ENCODE measurements around the gene CAPN15.
"Not testable (repeated sequence)": the region's sequence is repeated elsewhere in the genome, so short reads cannot be mapped to it uniquely, and the experiment has no call there.

The CAPN15 gene

DNA sequence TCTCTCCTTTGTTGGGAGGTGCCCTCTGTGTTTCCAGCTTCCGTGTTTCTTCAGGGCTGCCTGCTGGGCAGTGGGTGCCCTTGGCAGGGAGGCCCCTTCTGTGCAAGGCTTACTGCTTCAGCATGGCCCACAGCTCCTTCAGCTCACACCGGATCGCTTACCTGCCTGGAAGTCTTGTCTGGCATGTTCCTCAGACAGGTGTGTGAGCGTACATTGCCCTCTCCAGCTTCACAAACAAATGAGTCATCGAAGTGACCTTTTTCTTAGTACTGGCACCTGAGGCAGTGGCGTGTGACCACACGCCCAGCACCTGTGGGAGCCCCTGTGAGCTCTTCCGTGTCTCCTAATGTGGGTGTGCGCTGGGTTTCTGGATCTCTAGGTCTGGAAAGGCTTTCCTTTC, 65.9 kb downstream of the CAPN15 start:
- no peak for TF ChIP-seq Cebpa-rat (IDR thresholded peaks at IDR 0.05)
- Histone ChIP-seq H3K36me3 (peaks cover under 1 to 39% (median 8%) of the 10 kb centered on the region in 11 experiments; a peak in 15 of 22 replicates), H3K9ac (peak overlapping the region; percentile 28 to 98 (median 73); a peak in 21 of 22 replicates), H3K9me3 (replicated peaks in 1 of 11) (no peaks in the 10 kb centered on the region), H3K4me3 (peak overlapping the region in 5 of 10 experiments; percentile 31 to 97 (median 90); a peak in 6 of 20 replicates), H4K20me1 (peaks cover 21 to 78% (median 60%) of the 10 kb centered on the region in 11 experiments; a peak in 19 of 22 replicates), H3K27ac (peak overlapping the region in 10 of 11 experiments; percentile 14 to 99 (median 84); a peak in 18 of 22 replicates), H3K4me2 (peak overlapping the region; percentile 89 to 100 (median 99)), H3K27me3 (no peaks in the 10 kb centered on the region), H3K4me1 (peaks cover 61 to 69% (median 66%) of the 10 kb centered on the region in 10 experiments)

GRCh38 chr16:593807-594206, 66.3 kb downstream of the CAPN15 start:
- peak overlapping the region; percentile 89 to 100 (median 99) for H3K4me2 ChIP-seq

DNA sequence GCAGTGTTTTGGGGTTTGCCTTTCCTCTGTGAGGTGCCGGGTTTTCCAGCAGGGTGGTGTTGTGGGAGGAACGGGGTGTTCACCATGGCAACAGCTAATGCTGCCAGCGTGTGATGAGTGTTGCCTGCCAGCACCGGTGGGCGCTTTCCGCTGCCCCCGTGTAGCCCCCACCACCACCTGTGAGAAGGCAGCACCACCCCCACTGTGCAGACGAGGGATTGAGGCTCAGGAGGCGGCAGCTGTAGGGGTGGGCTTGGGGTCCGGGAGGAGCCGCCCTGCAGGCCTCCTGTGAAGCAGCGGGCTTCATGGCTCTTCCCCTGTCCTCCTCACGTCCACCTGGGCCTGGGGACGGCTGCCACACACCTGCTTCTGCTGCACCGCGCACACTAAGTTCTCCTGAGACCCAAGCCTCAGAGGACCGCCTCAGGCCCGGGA, 67.6 kb downstream of the CAPN15 start:
- Histone ChIP-seq H3K36me3 (peaks cover 11 to 53% (median 25%) of the 10 kb centered on the region in 11 experiments; a peak in 21 of 22 replicates), H3K4me3 (no peak overlapping the region), H3K4me1 (peaks cover 61 to 69% (median 66%) of the 10 kb centered on the region in 10 experiments), H3K9me3 (replicated peaks in 1 of 11) (peaks cover 0 to 9% (median 4%) of the 10 kb centered on the region in 11 experiments; a peak in 9 of 22 replicates), H3K27me3 (no peaks in the 10 kb centered on the region), H4K20me1 (peaks cover 31 to 87% (median 67%) of the 10 kb centered on the region in 11 experiments; a peak in 20 of 22 replicates), H3K4me2 (peak overlapping the region in 9 of 11 experiments; percentile 97 to 100 (median 99); a peak in 18 of 22 replicates), H3K27ac (peak overlapping the region in 1 of 11 experiments; percentile 15; a peak in 1 of 22 replicates), H3K9ac (peak overlapping the region in 2 of 11 experiments; percentile 21 to 34; a peak in 4 of 22 replicates)
- no peak for TF ChIP-seq Cebpa-rat (IDR thresholded peaks at IDR 0.05)

More at GRCh38 chr16:593807-594206, 66.3 kb downstream of the CAPN15 start:
- Histone ChIP-seq H3K36me3 (peaks cover 4 to 43% (median 12%) of the 10 kb centered on the region in 11 experiments; a peak in 21 of 22 replicates), H3K27me3 (no peaks in the 10 kb centered on the region), H3K27ac (peak overlapping the region in 9 of 11 experiments; percentile 52 to 99 (median 84); a peak in 16 of 22 replicates), H3K9me3 (replicated peaks in 1 of 11) (peaks cover 0 to 2% (median 0%) of the 10 kb centered on the region in 11 experiments; a peak in 6 of 22 replicates), H4K20me1 (peaks cover 23 to 78% (median 61%) of the 10 kb centered on the region in 11 experiments; a peak in 19 of 22 replicates), H3K4me1 (peaks cover 61 to 69% (median 66%) of the 10 kb centered on the region in 10 experiments), H3K9ac (peak overlapping the region; percentile 28 to 98 (median 73); a peak in 17 of 22 replicates), H3K4me3 (peak overlapping the region in 2 of 10 experiments; percentile 90 to 97; a peak in 2 of 20 replicates)
- no peak for TF ChIP-seq Cebpa-rat (IDR thresholded peaks at IDR 0.05)

DNA sequence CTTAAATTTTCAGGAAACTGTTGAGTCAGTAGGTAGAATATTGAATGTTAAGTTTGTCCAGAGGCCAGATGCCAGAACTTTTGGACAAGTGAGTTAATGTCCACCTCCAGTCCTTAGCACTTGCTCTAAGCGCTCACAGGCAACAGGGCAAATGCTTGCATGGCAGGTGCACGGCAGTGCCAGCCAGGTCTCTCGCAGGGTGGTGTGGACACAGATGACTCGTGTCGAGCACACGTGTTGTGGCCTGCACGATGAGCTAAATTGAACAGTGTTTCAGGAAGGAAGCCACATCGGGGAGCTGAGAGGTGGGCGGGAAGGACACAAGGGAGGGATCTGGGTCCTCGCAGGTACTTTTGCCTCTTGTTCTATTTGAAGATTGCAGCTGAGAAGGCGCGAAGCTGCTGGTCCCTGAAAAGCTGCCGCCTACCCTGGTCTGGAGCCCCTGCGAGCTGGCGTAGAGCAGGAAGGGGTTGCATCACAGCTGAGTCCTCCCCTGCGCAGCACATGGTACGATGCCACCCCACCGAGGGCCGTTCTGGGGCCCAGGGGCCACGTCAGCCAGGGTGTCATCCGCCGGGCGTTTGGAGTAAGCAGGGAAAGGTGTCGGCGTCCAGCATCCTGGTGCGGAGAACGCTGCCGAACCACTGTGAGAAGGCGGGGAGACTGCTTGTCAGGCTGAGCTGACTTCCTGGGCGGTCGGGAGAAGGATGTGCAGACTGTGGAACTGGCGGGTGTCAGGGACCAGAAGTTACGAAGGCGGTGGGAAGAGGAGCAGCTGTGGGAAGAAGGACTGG, 68.6 kb downstream of the CAPN15 start:
- Histone ChIP-seq H3K4me3 (no peak overlapping the region), H4K20me1 (peaks cover 33 to 87% (median 67%) of the 10 kb centered on the region in 11 experiments; a peak in 21 of 22 replicates), H3K4me1 (peaks cover 54 to 69% (median 62%) of the 10 kb centered on the region in 10 experiments), H3K36me3 (peaks cover 12 to 61% (median 27%) of the 10 kb centered on the region in 11 experiments; a peak in 21 of 22 replicates), H3K9ac (peak overlapping the region in 8 of 11 experiments; percentile 12 to 63 (median 38); a peak in 11 of 22 replicates), H3K4me2 (peak overlapping the region; percentile 23 to 100 (median 99)), H3K9me3 (replicated peaks in 1 of 11) (peaks cover 0 to 9% (median 4%) of the 10 kb centered on the region in 11 experiments; a peak in 9 of 22 replicates), H3K27me3 (no peaks in the 10 kb centered on the region), H3K27ac (peak overlapping the region in 5 of 11 experiments; percentile 5 to 39 (median 18); a peak in 4 of 22 replicates)
- TF ChIP-seq Cebpa-rat (IDR thresholded peaks at IDR 0.05): no peak

DNA sequence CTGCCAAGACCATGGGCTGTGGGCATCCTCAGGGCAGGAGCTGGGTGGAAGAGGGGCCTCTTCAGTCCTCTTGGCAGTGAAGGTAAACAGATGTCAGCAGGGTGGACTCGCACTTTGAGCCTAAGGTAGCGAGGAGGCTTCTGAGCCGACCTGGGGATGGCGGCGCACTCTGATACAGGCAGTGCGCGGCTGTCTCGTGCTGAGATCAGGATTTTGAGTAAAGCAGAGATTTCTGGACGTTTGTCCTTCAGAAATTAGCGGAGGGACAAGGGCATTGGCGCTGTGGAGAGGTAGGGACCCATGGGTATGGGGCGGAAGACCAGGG, 69.2 kb downstream of the CAPN15 start:
- H4K20me1 ChIP-seq: peaks cover 37 to 87% (median 69%) of the 10 kb centered on the region in 11 experiments; a peak in 21 of 22 replicates
- TF ChIP-seq Cebpa-rat (IDR thresholded peaks at IDR 0.05): no peak
- peaks cover 0 to 9% (median 4%) of the 10 kb centered on the region in 11 experiments; a peak in 9 of 22 replicates for H3K9me3 ChIP-seq (replicated peaks in 1 of 11)
- H3K4me2 ChIP-seq: peak overlapping the region; percentile 23 to 100 (median 99); a peak in 19 of 22 replicates
- peak overlapping the region in 5 of 11 experiments; percentile 12 to 54 (median 34); a peak in 3 of 22 replicates for H3K9ac ChIP-seq
- peak overlapping the region in 3 of 11 experiments; percentile 5 to 39 (median 37); a peak in 3 of 22 replicates for H3K27ac ChIP-seq
- no peaks in the 10 kb centered on the region for H3K27me3 ChIP-seq
- peaks cover 48 to 66% (median 56%) of the 10 kb centered on the region in 10 experiments for H3K4me1 ChIP-seq
- H3K4me3 ChIP-seq: no peak overlapping the region
- H3K36me3 ChIP-seq: peaks cover 13 to 65% (median 27%) of the 10 kb centered on the region in 11 experiments; a peak in 21 of 22 replicates

GRCh38 chr16:597655-598054, 70.1 kb downstream of the CAPN15 start:
- H3K9me3 ChIP-seq (replicated peaks in 1 of 11); H3K27ac ChIP-seq; H3K4me3 ChIP-seq; H3K27me3 ChIP-seq; H3K9ac ChIP-seq; H3K4me2 ChIP-seq: not testable (repeated sequence)
- peaks cover 39 to 56% (median 47%) of the 10 kb centered on the region in 10 experiments for H3K4me1 ChIP-seq
- peaks cover 13 to 65% (median 27%) of the 10 kb centered on the region in 11 experiments; a peak in 21 of 22 replicates for H3K36me3 ChIP-seq
- peaks cover 41 to 85% (median 72%) of the 10 kb centered on the region in 11 experiments; a peak in 21 of 22 replicates for H4K20me1 ChIP-seq

DNA sequence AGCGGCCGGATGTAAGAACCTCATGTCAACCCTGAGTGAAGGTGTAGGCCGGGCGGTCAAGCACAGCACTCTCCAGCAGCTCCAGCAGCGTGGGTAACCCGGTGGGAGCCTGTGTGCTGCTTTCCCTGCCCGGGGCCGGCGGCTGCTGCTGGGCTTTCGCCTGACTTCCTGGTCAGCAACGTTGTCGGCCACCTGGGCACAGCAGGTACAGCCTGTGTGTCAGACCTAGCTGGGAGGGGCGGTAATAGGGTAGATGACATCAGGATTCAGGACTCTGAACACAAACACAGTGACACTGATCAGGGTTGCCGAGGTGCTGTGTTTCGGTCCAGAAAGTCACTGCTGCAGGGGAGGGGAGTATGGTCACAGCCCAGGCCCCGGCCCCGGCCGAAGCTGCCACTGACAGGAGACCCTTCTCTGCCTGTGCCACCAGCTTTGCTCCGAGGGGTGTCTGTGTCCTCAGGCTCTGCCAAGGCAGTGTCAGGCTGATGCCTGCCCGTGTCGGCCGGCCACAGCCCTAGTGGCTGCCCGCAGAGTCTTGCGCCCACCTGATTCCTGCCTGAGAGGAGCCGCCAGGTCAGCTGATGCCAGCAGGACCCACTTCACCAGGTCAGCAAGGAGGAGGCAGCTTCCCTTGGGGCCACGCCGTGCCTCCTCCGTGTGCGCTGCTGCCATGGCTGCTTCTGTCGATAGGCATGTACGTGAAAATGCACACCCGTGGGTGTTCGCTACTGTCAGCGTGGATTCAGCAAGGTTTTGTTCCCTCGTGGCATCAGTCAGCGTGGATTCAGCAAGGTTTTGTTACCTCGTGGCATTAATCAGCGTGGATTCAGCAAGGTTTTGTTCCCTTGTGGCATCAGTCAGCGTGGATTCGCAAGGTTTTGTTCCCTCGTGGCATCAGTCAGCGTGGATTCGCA, 71.6 kb downstream of the CAPN15 start:
- peaks cover 13 to 64% (median 26%) of the 10 kb centered on the region in 11 experiments; a peak in 21 of 22 replicates for H3K36me3 ChIP-seq
- no peak overlapping the region for H3K4me2 ChIP-seq
- H3K9ac ChIP-seq: no peak overlapping the region
- H3K27me3 ChIP-seq: no peaks in the 10 kb centered on the region
- peaks cover 25 to 42% (median 32%) of the 10 kb centered on the region in 10 experiments for H3K4me1 ChIP-seq
- peaks cover 0 to 15% (median 5%) of the 10 kb centered on the region in 11 experiments; a peak in 14 of 22 replicates for H3K9me3 ChIP-seq (replicated peaks in 1 of 11)
- H3K4me3 ChIP-seq: no peak overlapping the region
- peaks cover 26 to 81% (median 69%) of the 10 kb centered on the region in 11 experiments; a peak in 21 of 22 replicates for H4K20me1 ChIP-seq
- TF ChIP-seq Cebpa-rat (IDR thresholded peaks at IDR 0.05): no peak
- H3K27ac ChIP-seq: no peak overlapping the region
